RWPE2 (cell line): ENCODE results near the gene MYO3B.
"Not testable (repeated sequence)": the region's sequence is repeated elsewhere in the genome, so short reads cannot be mapped to it uniquely, and the experiment has no call there.

ENCODE experiments used
- ATAC-seq: fragments of 200-7000 bp; cut with Tn5 transposase; 3 replicates; pipeline ENCODE4 v1.9.1; 2021; ENCODE audit warnings: low read depth
- DNase-seq: peaks from one replicate; pipeline ENCODE4 v3.0.0-alpha.2; 2020; ENCODE audit warnings: low spot score
- H3K27ac ChIP-seq: fragments of 450-650 bp; 2 replicates; pipeline ENCODE4 v1.5.1; 2017; ENCODE audit warnings: mild to moderate bottlenecking; ENCODE audit not compliant: poor library complexity, severe bottlenecking
- H3K27me3 ChIP-seq: fragments of 250-450 bp; sonication (Bioruptor Pico); 2 replicates; pipeline ENCODE4 v1.5.1; 2021; ENCODE audit warnings: mild to moderate bottlenecking, moderate library complexity; ENCODE audit not compliant: insufficient read depth, poor library complexity, severe bottlenecking
- H3K36me3 ChIP-seq: fragments of 250-450 bp; sonication (Bioruptor Pico); 2 replicates; pipeline ENCODE4 v1.5.1; 2020; ENCODE audit warnings: low read depth, mild to moderate bottlenecking, moderate library complexity
- H3K4me1 ChIP-seq: fragments of 250-450 bp; sonication (Bioruptor Pico); 2 replicates; pipeline ENCODE4 v1.5.1; 2021; ENCODE audit warnings: mild to moderate bottlenecking, moderate library complexity; ENCODE audit not compliant: insufficient read depth, poor library complexity, severe bottlenecking
- H3K4me3 ChIP-seq: fragments of 250-450 bp; sonication (Bioruptor Pico); 2 replicates; pipeline ENCODE4 v1.5.1; 2021; ENCODE audit warnings: mild to moderate bottlenecking, moderate library complexity; ENCODE audit not compliant: severe bottlenecking
- H3K9me3 ChIP-seq: fragments of 250-450 bp; sonication (Bioruptor Pico); 2 replicates; pipeline ENCODE4 v1.5.1; 2021; ENCODE audit warnings: mild to moderate bottlenecking, moderate library complexity; ENCODE audit not compliant: severe bottlenecking
- TF ChIP-seq, protein P1 (sequence below): fragments of 450-650 bp; IDR thresholded peaks from one replicate; pipeline ENCODE4 v1.5.1; 2017; ENCODE audit warnings: mild to moderate bottlenecking, moderate library complexity; ENCODE audit not compliant: poor library complexity, severe bottlenecking

MYO3B gene

DNA sequence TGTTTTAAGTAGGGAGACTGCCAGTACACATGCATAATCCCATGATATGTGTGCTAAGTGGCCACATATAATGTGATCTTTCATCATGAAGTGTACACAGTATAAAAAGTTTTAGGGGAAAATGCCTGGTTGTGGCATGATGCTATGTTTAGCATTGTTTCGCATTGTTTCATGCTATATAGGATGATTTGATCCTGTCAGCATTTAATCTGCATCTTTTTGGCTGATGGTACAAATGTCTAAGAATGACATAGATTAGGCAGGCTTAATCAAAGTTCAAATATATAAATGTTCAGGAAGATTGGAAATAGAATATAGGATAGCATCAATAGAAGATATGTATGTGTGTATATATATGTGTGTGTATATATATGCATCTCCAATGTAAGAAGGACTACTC, 83.6 kb downstream of the MYO3B start:
- no peak for ATAC-seq

DNA sequence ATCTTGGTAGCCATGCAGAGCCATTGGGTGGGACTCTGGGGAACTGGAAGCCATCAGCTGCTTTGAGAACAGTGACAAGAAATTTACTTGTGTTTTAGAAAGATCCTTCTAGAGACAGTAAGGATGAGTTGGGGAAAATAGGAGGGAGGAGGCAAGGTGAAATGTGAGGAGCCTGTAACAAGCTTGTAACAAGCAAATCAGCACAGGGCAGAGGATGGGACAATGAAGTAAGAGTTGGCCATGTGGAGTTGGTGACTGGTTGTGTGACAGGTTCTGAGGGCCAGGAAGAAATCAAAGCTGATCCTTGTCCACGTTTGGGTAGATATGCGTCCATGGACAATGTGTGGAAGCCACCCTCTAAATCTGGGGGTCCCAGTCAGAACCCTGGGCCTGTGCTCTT, 84.4 kb downstream of the MYO3B start:
- DNase-seq, result no peak

More for the DNA sequence above, 83.6 kb downstream of the MYO3B start:
- TF ChIP-seq, protein P1, sequence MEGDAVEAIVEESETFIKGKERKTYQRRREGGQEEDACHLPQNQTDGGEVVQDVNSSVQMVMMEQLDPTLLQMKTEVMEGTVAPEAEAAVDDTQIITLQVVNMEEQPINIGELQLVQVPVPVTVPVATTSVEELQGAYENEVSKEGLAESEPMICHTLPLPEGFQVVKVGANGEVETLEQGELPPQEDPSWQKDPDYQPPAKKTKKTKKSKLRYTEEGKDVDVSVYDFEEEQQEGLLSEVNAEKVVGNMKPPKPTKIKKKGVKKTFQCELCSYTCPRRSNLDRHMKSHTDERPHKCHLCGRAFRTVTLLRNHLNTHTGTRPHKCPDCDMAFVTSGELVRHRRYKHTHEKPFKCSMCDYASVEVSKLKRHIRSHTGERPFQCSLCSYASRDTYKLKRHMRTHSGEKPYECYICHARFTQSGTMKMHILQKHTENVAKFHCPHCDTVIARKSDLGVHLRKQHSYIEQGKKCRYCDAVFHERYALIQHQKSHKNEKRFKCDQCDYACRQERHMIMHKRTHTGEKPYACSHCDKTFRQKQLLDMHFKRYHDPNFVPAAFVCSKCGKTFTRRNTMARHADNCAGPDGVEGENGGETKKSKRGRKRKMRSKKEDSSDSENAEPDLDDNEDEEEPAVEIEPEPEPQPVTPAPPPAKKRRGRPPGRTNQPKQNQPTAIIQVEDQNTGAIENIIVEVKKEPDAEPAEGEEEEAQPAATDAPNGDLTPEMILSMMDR, result no peak
- H3K27ac ChIP-seq, result no peak overlapping the region
- no peaks in the 10 kb centered on the region for H3K27me3 ChIP-seq
- H3K4me3 ChIP-seq, result no peak overlapping the region
- H3K4me1 ChIP-seq, result no peaks in the 10 kb centered on the region
- no peaks in the 10 kb centered on the region for H3K9me3 ChIP-seq
- H3K36me3 ChIP-seq, result no peaks in the 10 kb centered on the region
- DNase-seq, result no peak

DNA sequence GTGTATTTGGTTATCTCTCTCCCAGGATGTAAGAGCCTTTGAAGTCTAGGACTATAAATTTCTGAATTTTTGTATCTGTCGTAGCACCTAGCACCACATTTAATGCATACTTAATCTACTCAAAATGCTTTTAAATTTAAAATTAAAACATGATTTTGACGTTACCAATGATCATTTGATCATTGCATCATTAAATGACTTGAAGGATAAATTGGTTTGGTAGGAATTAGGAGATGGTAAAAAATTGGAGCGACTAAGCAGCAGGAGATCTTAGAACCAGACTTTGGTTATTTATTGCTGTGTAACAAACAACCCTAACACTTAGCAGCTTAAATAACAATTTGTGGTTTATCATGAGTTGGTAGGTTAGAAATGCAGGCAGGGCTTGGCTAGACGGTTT, 84.9 kb downstream of the MYO3B start:
- no peaks in the 10 kb centered on the region for H3K9me3 ChIP-seq
- H3K36me3 ChIP-seq, result no peaks in the 10 kb centered on the region
- TF ChIP-seq, protein P1, result no peak
- H3K4me3 ChIP-seq, result no peak overlapping the region
- H3K4me1 ChIP-seq, result no peaks in the 10 kb centered on the region
- H3K27ac ChIP-seq, result no peak overlapping the region
- H3K27me3 ChIP-seq, result no peaks in the 10 kb centered on the region
- DNase-seq, result no peak
- no peak for ATAC-seq

More for the DNA sequence above, 84.4 kb downstream of the MYO3B start:
- no peaks in the 10 kb centered on the region for H3K4me1 ChIP-seq
- H3K36me3 ChIP-seq, result no peaks in the 10 kb centered on the region
- no peak overlapping the region for H3K4me3 ChIP-seq
- H3K27ac ChIP-seq, result no peak overlapping the region
- no peaks in the 10 kb centered on the region for H3K9me3 ChIP-seq
- TF ChIP-seq, protein P1, result no peak
- no peaks in the 10 kb centered on the region for H3K27me3 ChIP-seq
- ATAC-seq, result no peak

DNA sequence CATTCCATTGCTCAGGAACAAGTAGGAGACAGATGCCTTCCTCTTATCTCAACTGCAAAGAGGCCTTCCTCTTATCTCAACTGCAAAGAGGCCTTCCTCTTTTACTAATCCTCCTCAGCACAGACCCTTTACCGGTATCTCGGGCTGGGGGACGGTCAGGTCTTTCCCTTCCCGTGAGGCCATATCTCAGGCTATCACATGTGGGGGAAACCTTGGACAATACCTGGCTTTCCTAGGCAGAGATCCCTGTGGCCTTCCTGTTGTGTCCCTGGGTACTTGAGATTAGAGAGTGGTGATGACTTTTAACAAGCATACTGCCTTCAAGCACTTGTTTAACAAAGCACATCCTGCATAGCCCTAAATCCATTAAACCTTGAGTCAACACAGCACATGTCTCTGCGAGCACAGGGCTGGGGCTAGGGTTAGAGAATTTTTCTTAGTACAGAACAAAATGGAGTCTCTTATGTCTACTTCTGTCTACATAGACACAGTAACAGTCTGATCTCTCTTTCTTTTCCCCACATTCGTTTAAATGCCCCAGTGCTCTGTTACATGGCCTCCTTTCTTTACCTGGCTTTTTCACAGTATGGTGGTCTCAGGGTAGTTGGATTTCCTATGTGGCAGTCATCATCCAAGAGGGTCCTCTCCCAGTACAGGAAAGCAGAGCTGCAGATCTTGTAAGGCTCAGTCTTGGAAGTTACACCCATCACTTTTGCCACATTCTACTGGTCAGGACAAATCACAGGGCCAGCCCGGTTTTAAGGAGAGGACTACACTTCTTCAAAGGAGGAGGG, 86.0 kb downstream of the MYO3B start:
- ATAC-seq, H3K27me3 ChIP-seq, H3K4me3 ChIP-seq, H3K4me1 ChIP-seq, H3K9me3 ChIP-seq, H3K36me3 ChIP-seq, H3K27ac ChIP-seq, DNase-seq: not testable (repeated sequence)

DNA sequence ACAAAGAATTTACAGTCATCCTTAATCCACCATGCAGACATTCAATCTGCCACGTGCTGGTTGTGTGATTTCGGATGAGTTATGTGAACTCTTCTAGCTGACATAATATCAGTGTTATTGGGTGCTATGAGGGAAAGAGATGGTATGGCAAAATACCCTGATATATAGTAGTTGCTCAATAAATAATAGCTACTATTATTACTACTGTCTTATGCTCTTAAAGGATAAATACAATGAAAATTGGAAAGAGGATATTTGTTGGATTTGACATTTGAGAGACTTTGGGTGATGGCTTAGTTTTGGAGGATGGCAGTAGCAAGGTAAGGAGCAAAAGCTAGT, 86.5 kb downstream of the MYO3B start:
- TF ChIP-seq, protein P1, result no peak
- no peak for ATAC-seq
- Histone ChIP-seq H3K27me3 (no peaks in the 10 kb centered on the region), H3K4me1 (no peaks in the 10 kb centered on the region), H3K36me3 (no peaks in the 10 kb centered on the region), H3K4me3 (no peak overlapping the region), H3K9me3 (no peaks in the 10 kb centered on the region), H3K27ac (no peak overlapping the region)
- no peak for DNase-seq
